LNCAP (cell line): ENCODE results near the gene ELP4.

Experiments used
- CTCF ChIP-seq: fragments of 450-650 bp; IDR thresholded peaks from 2 replicates; pipeline ENCODE4 v1.5.1; 2017; ENCODE audit warnings: mild to moderate bottlenecking

Gene ELP4

GRCh38 chr11:31725176-31725575 lies 215.6 kb downstream of the ELP4 start:
- TF ChIP-seq CTCF: no peak

- TF ChIP-seq CTCF: no peak
Measured at GRCh38 chr11:31728432-31728831, 218.9 kb downstream of the ELP4 start.

GRCh38 chr11:31740131-31740530 lies 230.6 kb downstream of the ELP4 start:
- no peak for TF ChIP-seq CTCF

GRCh38 chr11:31747581-31747980 lies 238.0 kb downstream of the ELP4 start:
- TF ChIP-seq CTCF: no peak

- TF ChIP-seq CTCF: no peak
Measured at GRCh38 chr11:31757260-31757835, 247.8 kb downstream of the ELP4 start.

- no peak for TF ChIP-seq CTCF
Measured at GRCh38 chr11:31761636-31762035, 252.1 kb downstream of the ELP4 start.

- no peak for TF ChIP-seq CTCF
Measured at GRCh38 chr11:31763296-31763695, 253.7 kb downstream of the ELP4 start.

GRCh38 chr11:31764261-31764660 lies 254.7 kb downstream of the ELP4 start:
- no peak for TF ChIP-seq CTCF
